Liver (tissue), 9 donors: ENCODE measurements around the gene GTF2F2. TPM values are rescaled to one million over a fixed set of nuclear protein-coding genes. Genes with fewer than 3 reads are reported as not detected.
"Not testable (repeated sequence)": the region's sequence is repeated elsewhere in the genome, so short reads cannot be mapped to it uniquely, and the experiment has no call there.

Source experiments
- DNase-seq: peaks from one replicate; pipeline ENCODE4 v3.0.0-alpha.2; 2017; ENCODE audit warnings: low spot score
- H3K27ac ChIP-seq, 2 donors: one replicate each; pipeline ENCODE4 v1.7.0; 2013; ENCODE audit warnings: inconsistent platforms in 2 of 2, low read length in 2 of 2, control low read depth in 1 of 2, low read depth in 1 of 2, mild to moderate bottlenecking in 1 of 2
- H3K27me3 ChIP-seq, 4 donors: one replicate each; pipeline versions ENCODE4 v1.6.1 to v1.7.0; 2013; ENCODE audit warnings: low read length in 3 of 4, inconsistent platforms in 1 of 4, mild to moderate bottlenecking in 1 of 4, moderate library complexity in 1 of 4; ENCODE audit not compliant: control insufficient read depth in 4 of 4, insufficient read depth in 4 of 4
- H3K36me3 ChIP-seq, 4 donors: one replicate each; pipeline versions ENCODE4 v1.6.1 to v1.7.0; 2013; ENCODE audit warnings: low read length in 3 of 4, mild to moderate bottlenecking in 3 of 4, low read depth in 1 of 4, moderate library complexity in 1 of 4; ENCODE audit not compliant: control insufficient read depth in 4 of 4, insufficient read depth in 3 of 4
- H3K4me1 ChIP-seq, 4 donors: one replicate each; pipeline versions ENCODE4 v1.6.1 to v1.7.0; 2013; ENCODE audit warnings: low read length in 3 of 4, mild to moderate bottlenecking in 3 of 4, moderate library complexity in 1 of 4; ENCODE audit not compliant: control insufficient read depth in 4 of 4, insufficient read depth in 4 of 4
- H3K4me3 ChIP-seq, 3 donors: one replicate each; pipeline versions ENCODE4 v1.6.1 to v1.7.0; 2013; ENCODE audit warnings: low read length in 3 of 3, control low read depth in 1 of 3, low read depth in 1 of 3, mild to moderate bottlenecking in 1 of 3
- H3K9ac ChIP-seq, 2 donors: one replicate each; pipeline ENCODE4 v1.7.0; 2013; ENCODE audit warnings: low read length in 2 of 2, mild to moderate bottlenecking in 2 of 2, moderate library complexity in 2 of 2, control low read depth in 1 of 2, low read depth in 1 of 2
- H3K9me3 ChIP-seq, 4 donors: one replicate each; pipeline versions ENCODE4 v1.6.1 to v1.7.0; 2013; ENCODE audit warnings: low read length in 3 of 4; ENCODE audit not compliant: control insufficient read depth in 4 of 4
- HNF4A ChIP-seq, 2 donors: conservative IDR thresholded peaks; 2 replicates each; pipeline ENCODE4 v1.6.1; 2016; ENCODE audit warnings: antibody characterized with exemption in 2 of 2, mild to moderate bottlenecking in 2 of 2
- HNF4G ChIP-seq: IDR thresholded peaks from 2 replicates; pipeline ENCODE4 v1.6.1; 2016; ENCODE audit warnings: antibody characterized with exemption
- JUND ChIP-seq, 2 donors: IDR thresholded peaks; 2 replicates each; pipeline ENCODE4 v1.6.1; 2016; ENCODE audit warnings: antibody characterized with exemption in 2 of 2
- RAD21 ChIP-seq, 2 donors: IDR thresholded peaks; 2 replicates each; pipeline ENCODE4 v1.6.1; 2016; ENCODE audit warnings: antibody characterized with exemption in 2 of 2, mild to moderate bottlenecking in 2 of 2
- RXRA ChIP-seq, 2 donors: IDR thresholded peaks; 2 replicates each; pipeline ENCODE4 v1.6.1; 2017 to 2018; ENCODE audit warnings: antibody characterized with exemption in 2 of 2, mild to moderate bottlenecking in 1 of 2
- SP1 ChIP-seq: IDR thresholded peaks from 2 replicates; pipeline ENCODE4 v1.6.1; 2018; ENCODE audit warnings: antibody characterized with exemption, mild to moderate bottlenecking
- WGBS: extraction: QIAGEN DNeasy Blood & Tissue Kit; methylation state at CpG from one replicate; pipeline ENCODE4 v1.1.7; 2013; 5-methylcytosine and 5-hydroxymethylcytosine counted together
- polyA plus RNA-seq, 2 donors: library from polyadenylated mRNA; stranded (reverse) in 1 of 2; unstranded in 1 of 2; fragments of 200-250 nt in 1 of 2; fragments of >200 nt in 1 of 2; fragmentation: Nextera tagmentation in 1 of 2; extraction: Ambion mirVana in 1 of 2; gene quantifications; one replicate each; pipeline versions ENCODE4 v1.2.1 to v1.2.3, GENCODE V29; 2013 to 2015
- total RNA-seq, 2 donors: library from RNA; depleted of rRNA; stranded (reverse); fragments of >200 nt; gene quantifications; one replicate each; pipeline ENCODE4 v1.2.3, GENCODE V29; 2014
- TF ChIP-seq, protein P1 (sequence below): IDR thresholded peaks from 2 replicates; pipeline ENCODE4 v1.6.1; 2016; ENCODE audit warnings: antibody characterized with exemption
- TF ChIP-seq, protein P2 (sequence below): IDR thresholded peaks from 2 replicates; pipeline ENCODE4 v1.6.1; 2016; ENCODE audit warnings: antibody characterized with exemption
- TF ChIP-seq, protein P3 (sequence below): IDR thresholded peaks from 2 replicates; pipeline ENCODE4 v1.6.1; 2016; ENCODE audit warnings: antibody characterized with exemption
- donor health status: healthy.
- donor health status: healthy.
- donor health status: healthy.
- donor health status: healthy.
- donor health status: healthy.

The GTF2F2 gene
- total and polyA plus RNA-seq, 4 donors: 6.0 to 8.5 (median 7.3) TPM

DNA sequence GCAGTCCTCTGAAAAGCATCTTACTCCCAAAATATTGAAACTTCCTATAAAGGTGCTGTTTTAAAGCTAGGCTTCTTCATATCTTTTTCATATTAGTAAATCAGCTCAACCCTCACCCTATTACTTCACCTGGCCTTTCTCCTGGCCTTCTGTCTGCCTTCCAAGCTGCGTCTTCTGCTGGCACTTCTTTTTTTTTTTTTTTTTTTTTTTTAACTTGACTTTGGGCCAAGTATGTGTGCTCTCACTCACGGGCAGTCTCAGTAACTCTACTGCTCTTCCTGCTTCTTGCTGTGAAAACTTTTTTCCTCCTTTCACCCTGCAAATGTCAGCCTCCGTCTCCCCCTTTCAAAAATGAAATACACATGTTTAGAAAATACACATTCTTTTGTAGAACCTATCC is 121.8 kb downstream of the GTF2F2 start:
- DNase-seq: no peak
- Histone ChIP-seq H3K27ac (no peak overlapping the region), H3K9ac (no peak overlapping the region), H3K4me3 (no peak overlapping the region), H3K9me3 (no peaks in the 10 kb centered on the region), H3K36me3 (peaks cover 0 to 2% (median 0%) of the 10 kb centered on the region in 4 donors), H3K27me3 (no peaks in the 10 kb centered on the region), H3K4me1 (peaks cover 0 to 17% (median 10%) of the 10 kb centered on the region in 4 donors)
- TF ChIP-seq, protein P1, sequence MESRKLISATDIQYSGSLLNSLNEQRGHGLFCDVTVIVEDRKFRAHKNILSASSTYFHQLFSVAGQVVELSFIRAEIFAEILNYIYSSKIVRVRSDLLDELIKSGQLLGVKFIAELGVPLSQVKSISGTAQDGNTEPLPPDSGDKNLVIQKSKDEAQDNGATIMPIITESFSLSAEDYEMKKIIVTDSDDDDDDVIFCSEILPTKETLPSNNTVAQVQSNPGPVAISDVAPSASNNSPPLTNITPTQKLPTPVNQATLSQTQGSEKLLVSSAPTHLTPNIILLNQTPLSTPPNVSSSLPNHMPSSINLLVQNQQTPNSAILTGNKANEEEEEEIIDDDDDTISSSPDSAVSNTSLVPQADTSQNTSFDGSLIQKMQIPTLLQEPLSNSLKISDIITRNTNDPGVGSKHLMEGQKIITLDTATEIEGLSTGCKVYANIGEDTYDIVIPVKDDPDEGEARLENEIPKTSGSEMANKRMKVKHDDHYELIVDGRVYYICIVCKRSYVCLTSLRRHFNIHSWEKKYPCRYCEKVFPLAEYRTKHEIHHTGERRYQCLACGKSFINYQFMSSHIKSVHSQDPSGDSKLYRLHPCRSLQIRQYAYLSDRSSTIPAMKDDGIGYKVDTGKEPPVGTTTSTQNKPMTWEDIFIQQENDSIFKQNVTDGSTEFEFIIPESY: no peak
- TF ChIP-seq SP1 (no peak), HNF4A (conservative IDR thresholded peaks at IDR 0.05) (peak; percentile 13 to 44), JUND (IDR thresholded peaks at IDR 0.05) (peak in 1 of 2 donors; percentile 19), RAD21 (IDR thresholded peaks at IDR 0.05) (peak in 1 of 2 donors; percentile 14), RXRA (IDR thresholded peaks at IDR 0.05) (peak in 1 of 2 donors; percentile 39)
- 15% methylated on average over 3 of the region's 3 CpGs for WGBS

DNA sequence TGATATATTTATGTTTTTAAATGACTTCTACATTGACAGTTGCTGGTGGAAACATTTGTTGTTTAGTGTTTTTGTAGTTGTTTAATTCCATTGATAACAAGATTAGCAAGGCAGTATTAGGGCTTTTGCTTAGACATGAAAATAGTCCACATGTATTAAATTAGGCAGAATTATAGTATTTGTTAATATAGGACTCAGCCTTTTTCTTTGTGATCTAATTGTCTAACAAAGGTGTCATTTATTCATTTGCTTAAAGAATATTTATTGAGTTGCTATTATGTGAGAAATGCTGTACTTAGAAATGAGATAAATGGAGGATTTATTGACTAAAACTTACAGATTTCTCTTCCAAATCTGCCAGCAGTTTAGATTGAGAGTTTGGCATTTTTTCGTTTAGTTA is 122.2 kb downstream of the GTF2F2 start:
- H3K4me3 ChIP-seq: no peak overlapping the region
- TF ChIP-seq RXRA (IDR thresholded peaks at IDR 0.05) (no peak), HNF4G (no peak)
- peaks cover 0 to 17% (median 10%) of the 10 kb centered on the region in 4 donors for H3K4me1 ChIP-seq
- DNase-seq: no peak
- no peak overlapping the region for H3K27ac ChIP-seq
- no peaks in the 10 kb centered on the region for H3K9me3 ChIP-seq
- H3K27me3 ChIP-seq: no peaks in the 10 kb centered on the region
- 87% methylated on average over 1 of the region's 1 CpG for WGBS
- H3K9ac ChIP-seq: no peak overlapping the region
- H3K36me3 ChIP-seq: peaks cover 0 to 2% (median 0%) of the 10 kb centered on the region in 4 donors

DNA sequence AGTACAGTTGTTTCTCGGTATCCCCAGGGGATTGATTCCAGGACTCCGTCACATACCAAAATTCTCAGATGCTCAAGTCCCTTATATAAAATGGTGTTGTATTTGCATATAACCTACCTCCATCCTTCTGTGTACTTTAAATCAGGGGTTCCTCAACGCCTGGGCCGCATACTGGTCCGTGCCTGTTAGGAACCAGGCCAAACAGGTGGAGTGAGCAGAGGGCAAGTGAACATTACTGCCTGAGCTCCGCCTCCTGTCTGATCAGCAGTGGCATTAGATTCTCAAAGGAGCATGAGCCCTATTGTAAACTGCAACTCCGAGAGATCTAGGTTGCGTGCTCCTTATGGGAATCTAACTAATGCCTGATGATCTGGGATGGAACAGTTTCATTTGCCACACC is 122.8 kb downstream of the GTF2F2 start:
- H3K27ac ChIP-seq: no peak overlapping the region
- peaks cover 0 to 2% (median 0%) of the 10 kb centered on the region in 4 donors for H3K36me3 ChIP-seq
- DNase-seq: no peak
- H3K4me3 ChIP-seq: no peak overlapping the region
- 61% methylated on average over 8 of the region's 8 CpGs for WGBS
- no peaks in the 10 kb centered on the region for H3K27me3 ChIP-seq
- TF ChIP-seq HNF4G (no peak), HNF4A (conservative IDR thresholded peaks at IDR 0.05) (peak; percentile 26 to 33)
- H3K4me1 ChIP-seq: peaks cover 0 to 17% (median 10%) of the 10 kb centered on the region in 4 donors
- H3K9me3 ChIP-seq: no peaks in the 10 kb centered on the region
- H3K9ac ChIP-seq: no peak overlapping the region

DNA sequence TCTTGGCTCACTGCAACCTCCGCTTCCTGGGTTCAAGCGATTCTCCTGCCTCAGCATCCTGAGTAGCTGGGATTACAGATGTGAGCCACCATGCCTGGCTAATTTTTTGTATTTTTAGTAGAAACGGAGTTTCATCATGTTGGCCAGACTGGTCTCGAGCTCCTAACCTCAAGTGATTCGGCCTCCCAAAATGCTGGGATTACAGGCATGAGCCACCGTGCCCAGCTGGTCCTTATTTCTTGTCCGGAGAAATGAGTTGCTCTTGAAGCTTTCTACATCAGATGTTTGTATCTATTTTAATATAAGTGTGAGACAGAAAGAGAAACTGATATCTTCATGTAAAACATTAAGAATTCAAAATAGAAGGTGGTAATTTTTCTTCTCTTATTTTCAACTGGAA is 124.4 kb downstream of the GTF2F2 start:
- DNase-seq, H3K27me3 ChIP-seq, H3K27ac ChIP-seq, H3K36me3 ChIP-seq, H3K9me3 ChIP-seq, H3K9ac ChIP-seq, H3K4me3 ChIP-seq: not testable (repeated sequence)
- WGBS: 96% methylated on average over 7 of the region's 7 CpGs
- peaks cover 0 to 17% (median 10%) of the 10 kb centered on the region in 4 donors for H3K4me1 ChIP-seq

DNA sequence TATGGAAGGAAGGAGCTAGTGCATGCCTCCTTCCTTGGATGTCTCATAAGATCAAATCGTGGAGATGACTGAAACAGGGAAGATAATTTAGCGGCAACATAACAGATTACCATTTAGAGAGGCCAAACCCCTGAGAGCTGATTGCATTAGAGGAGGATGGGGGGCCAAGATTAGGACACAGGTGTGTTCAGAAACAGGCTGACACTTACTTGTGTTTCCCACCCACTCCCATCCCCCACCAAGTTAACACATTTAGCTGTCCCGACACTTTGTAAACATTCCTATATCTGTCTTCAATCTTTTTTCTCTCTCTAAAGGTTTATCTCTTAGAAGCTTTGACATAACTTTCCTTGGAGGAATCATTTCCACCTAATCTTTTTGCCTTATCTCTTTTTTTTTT is 129.4 kb downstream of the GTF2F2 start:
- Histone ChIP-seq H3K4me1 (no peaks in the 10 kb centered on the region), H3K27me3 (no peaks in the 10 kb centered on the region), H3K27ac (no peak overlapping the region), H3K4me3 (no peak overlapping the region), H3K36me3 (peaks cover 0 to 3% (median 2%) of the 10 kb centered on the region in 4 donors), H3K9me3 (no peaks in the 10 kb centered on the region), H3K9ac (no peak overlapping the region)
- no peak for DNase-seq
- TF ChIP-seq, protein P2, sequence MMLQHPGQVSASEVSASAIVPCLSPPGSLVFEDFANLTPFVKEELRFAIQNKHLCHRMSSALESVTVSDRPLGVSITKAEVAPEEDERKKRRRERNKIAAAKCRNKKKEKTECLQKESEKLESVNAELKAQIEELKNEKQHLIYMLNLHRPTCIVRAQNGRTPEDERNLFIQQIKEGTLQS: no peak
- TF ChIP-seq, protein P3, sequence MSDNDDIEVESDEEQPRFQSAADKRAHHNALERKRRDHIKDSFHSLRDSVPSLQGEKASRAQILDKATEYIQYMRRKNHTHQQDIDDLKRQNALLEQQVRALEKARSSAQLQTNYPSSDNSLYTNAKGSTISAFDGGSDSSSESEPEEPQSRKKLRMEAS: no peak
- TF ChIP-seq SP1: no peak
- TF ChIP-seq JUND (IDR thresholded peaks at IDR 0.05): no peak
- 94% methylated on average over 3 of the region's 3 CpGs for WGBS
